ENCODE measurements around the gene ELP1. TPM values are rescaled to one million over a fixed set of nuclear protein-coding genes. Genes with fewer than 3 reads are reported as not detected.

ELP1 gene
- total and polyA plus RNA-seq, 2 experiments from 2014 or later = 14.5 to 24.1 TPM

- H3K27ac ChIP-seq = no peak overlapping the region
- no peaks in the 10 kb centered on the region for H3K9me3 ChIP-seq (ENCODE audit: low read depth)
- no peak overlapping the region for H3K9ac ChIP-seq
- no peaks in the 10 kb centered on the region for H3F3A ChIP-seq (ENCODE audit: insufficient read depth)
- no peak for TF ChIP-seq EZH2 (IDR thresholded peaks at IDR 0.05; ENCODE audit: insufficient read depth, poor library complexity, severe bottlenecking)
- TF ChIP-seq EZH2phosphoT487 (IDR thresholded peaks at IDR 0.05; ENCODE audit: insufficient read depth, low read depth) = no peak
- 66 to 78% methylated on average over 4 of the region's 4 CpGs for WGBS, 2 experiments (ENCODE audit: low coverage in 1 of 2, low lambda C conversion rate in 2 of 2, missing lambda C conversion rate in 2 of 2)
- no peaks in the 10 kb centered on the region for H3K36me3 ChIP-seq (ENCODE audit: low read depth)
- H3K4me3 ChIP-seq = no peak overlapping the region
- H4K20me1 ChIP-seq (ENCODE audit: insufficient read depth) = no peaks in the 10 kb centered on the region
- H3K4me1 ChIP-seq (ENCODE audit: insufficient read depth) = peaks cover 11% of the 10 kb centered on the region
- no peak for DNase-seq
- H3K27me3 ChIP-seq (replicated peaks; ENCODE audit: insufficient read depth) = no peaks in the 10 kb centered on the region
- no peak overlapping the region for H2AFZ ChIP-seq
- H3K79me2 ChIP-seq (ENCODE audit: insufficient read depth) = no peaks in the 10 kb centered on the region
- H3K4me2 ChIP-seq (ENCODE audit: unreplicated experiment) = no peak overlapping the region
- in situ Hi-C loops (cut with MboI) = no loop called here
- H3K9me2 ChIP-seq (ENCODE audit: insufficient read depth) = no peaks in the 10 kb centered on the region
Observed at GRCh38 chr9:108837530-108837929, 96.4 kb downstream of the ELP1 start.

DNA sequence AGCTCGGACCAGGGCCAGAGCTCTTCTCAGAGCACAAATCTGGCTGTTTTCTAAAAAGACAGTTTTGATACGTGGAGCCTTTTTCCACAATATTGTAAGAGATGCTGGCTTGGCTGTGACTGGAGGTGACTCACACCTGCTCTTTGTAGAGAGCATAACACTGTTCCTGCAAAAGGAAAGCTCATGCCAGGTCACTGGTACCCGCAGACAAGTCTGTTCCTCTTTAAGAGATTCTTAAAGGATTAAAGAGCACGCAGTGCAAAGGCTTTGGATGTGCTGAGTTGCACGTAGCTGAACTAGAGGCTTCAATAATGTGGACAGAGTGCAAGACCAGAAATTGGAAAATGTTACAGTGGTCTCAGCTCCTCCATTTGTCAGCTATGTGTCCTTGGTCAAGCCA, 97.1 kb downstream of the ELP1 start:
- Histone ChIP-seq H2AFZ (no peak overlapping the region), H4K20me1 (ENCODE audit: insufficient read depth) (no peaks in the 10 kb centered on the region), H3K4me2 (ENCODE audit: unreplicated experiment) (no peak overlapping the region), H3K79me2 (ENCODE audit: insufficient read depth) (no peaks in the 10 kb centered on the region), H3K36me3 (ENCODE audit: low read depth) (no peaks in the 10 kb centered on the region), H3K4me3 (no peak overlapping the region), H3K27me3 (replicated peaks; ENCODE audit: insufficient read depth) (no peaks in the 10 kb centered on the region), H3K9ac (no peak overlapping the region), H3K9me2 (ENCODE audit: insufficient read depth) (no peaks in the 10 kb centered on the region), H3K27ac (no peak overlapping the region), H3F3A (ENCODE audit: insufficient read depth) (no peaks in the 10 kb centered on the region), H3K9me3 (ENCODE audit: low read depth) (no peaks in the 10 kb centered on the region), H3K4me1 (ENCODE audit: insufficient read depth) (peaks cover 11% of the 10 kb centered on the region)
- in situ Hi-C loops (cut with MboI) = no loop called here
- no peak for DNase-seq
- TF ChIP-seq EZH2phosphoT487 (IDR thresholded peaks at IDR 0.05; ENCODE audit: insufficient read depth, low read depth) (no peak), EZH2 (IDR thresholded peaks at IDR 0.05; ENCODE audit: insufficient read depth, poor library complexity, severe bottlenecking) (no peak)
- 90 to 94% methylated on average over 5 of the region's 5 CpGs for WGBS, 2 experiments (ENCODE audit: low coverage in 1 of 2, low lambda C conversion rate in 2 of 2, missing lambda C conversion rate in 2 of 2)

DNA sequence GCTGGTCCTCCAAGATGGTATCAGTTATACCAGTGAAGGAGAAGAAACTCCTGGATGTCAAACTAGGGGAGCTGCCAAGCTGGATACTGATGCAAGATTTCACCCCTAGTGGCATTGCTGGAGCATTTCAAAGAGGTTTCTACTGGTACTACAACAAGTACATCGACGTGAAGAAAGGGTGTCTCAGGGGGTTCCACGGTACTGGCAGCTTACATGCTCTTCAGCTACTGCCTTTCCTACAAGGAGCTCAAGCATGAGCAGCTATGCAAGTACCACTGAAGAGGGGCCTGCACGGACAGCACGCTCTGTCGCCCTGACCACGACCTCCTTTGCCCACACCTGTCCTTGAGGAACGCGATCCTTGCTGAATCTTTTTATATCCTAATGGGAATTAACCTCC, 97.6 kb downstream of the ELP1 start:
- H3F3A ChIP-seq (ENCODE audit: insufficient read depth) = no peaks in the 10 kb centered on the region
- H3K27ac ChIP-seq = no peak overlapping the region
- no peaks in the 10 kb centered on the region for H3K79me2 ChIP-seq (ENCODE audit: insufficient read depth)
- no peaks in the 10 kb centered on the region for H3K9me3 ChIP-seq (ENCODE audit: low read depth)
- H3K4me3 ChIP-seq = no peak overlapping the region
- H3K4me1 ChIP-seq (ENCODE audit: insufficient read depth) = peaks cover 11% of the 10 kb centered on the region
- no peak for DNase-seq
- H3K9ac ChIP-seq = no peak overlapping the region
- in situ Hi-C loops (cut with MboI) = no loop called here
- TF ChIP-seq EZH2phosphoT487 (IDR thresholded peaks at IDR 0.05; ENCODE audit: insufficient read depth, low read depth) (no peak), EZH2 (IDR thresholded peaks at IDR 0.05; ENCODE audit: insufficient read depth, poor library complexity, severe bottlenecking) (no peak)
- H3K9me2 ChIP-seq (ENCODE audit: insufficient read depth) = no peaks in the 10 kb centered on the region
- no peak overlapping the region for H3K4me2 ChIP-seq (ENCODE audit: unreplicated experiment)
- 87 to 88% methylated on average over 9 of the region's 9 CpGs for WGBS, 2 experiments (ENCODE audit: low coverage in 1 of 2, low lambda C conversion rate in 2 of 2, missing lambda C conversion rate in 2 of 2)
- H3K36me3 ChIP-seq (ENCODE audit: low read depth) = no peaks in the 10 kb centered on the region
- no peaks in the 10 kb centered on the region for H3K27me3 ChIP-seq (replicated peaks; ENCODE audit: insufficient read depth)
- H4K20me1 ChIP-seq (ENCODE audit: insufficient read depth) = no peaks in the 10 kb centered on the region
- no peak overlapping the region for H2AFZ ChIP-seq

GRCh38 chr9:108835831-108836230, 98.1 kb downstream of the ELP1 start:
- no peak overlapping the region for H3K4me2 ChIP-seq (ENCODE audit: unreplicated experiment)
- no peaks in the 10 kb centered on the region for H3F3A ChIP-seq (ENCODE audit: insufficient read depth)
- in situ Hi-C loops (cut with MboI) = no loop called here
- DNase-seq = no peak
- peaks cover 11% of the 10 kb centered on the region for H3K4me1 ChIP-seq (ENCODE audit: insufficient read depth)
- no peak overlapping the region for H3K9ac ChIP-seq
- H2AFZ ChIP-seq = no peak overlapping the region
- TF ChIP-seq EZH2phosphoT487 (IDR thresholded peaks at IDR 0.05; ENCODE audit: insufficient read depth, low read depth) = no peak
- TF ChIP-seq EZH2 (IDR thresholded peaks at IDR 0.05; ENCODE audit: insufficient read depth, poor library complexity, severe bottlenecking) = no peak
- H3K9me2 ChIP-seq (ENCODE audit: insufficient read depth) = no peaks in the 10 kb centered on the region
- no peaks in the 10 kb centered on the region for H3K36me3 ChIP-seq (ENCODE audit: low read depth)
- H3K4me3 ChIP-seq = no peak overlapping the region
- H3K27me3 ChIP-seq (replicated peaks; ENCODE audit: insufficient read depth) = no peaks in the 10 kb centered on the region
- no peaks in the 10 kb centered on the region for H3K9me3 ChIP-seq (ENCODE audit: low read depth)
- 78 to 83% methylated on average over 7 of the region's 7 CpGs for WGBS, 2 experiments (ENCODE audit: low coverage in 1 of 2, low lambda C conversion rate in 2 of 2, missing lambda C conversion rate in 2 of 2)
- H3K79me2 ChIP-seq (ENCODE audit: insufficient read depth) = no peaks in the 10 kb centered on the region
- H4K20me1 ChIP-seq (ENCODE audit: insufficient read depth) = no peaks in the 10 kb centered on the region
- no peak overlapping the region for H3K27ac ChIP-seq
